Mesenchymal stem cell (in vitro differentiated cells and primary cell): ENCODE measurements around the gene RAB8B.

Source experiments
- DNase-seq: peaks from one replicate; pipeline ENCODE4 v3.0.0-alpha.2; 2013
- H2AFZ ChIP-seq: one replicate; pipeline ENCODE4 v1.6.1; 2013; ENCODE audit warnings: low read depth, mild to moderate bottlenecking, control low read depth, inconsistent platforms, low read length, moderate library complexity
- H2AK5ac ChIP-seq: 2 replicates; pipeline ENCODE4 v1.6.1; 2013; ENCODE audit warnings: low read length, moderate library complexity, mild to moderate bottlenecking, inconsistent platforms; ENCODE audit not compliant: severe bottlenecking
- H2BK120ac ChIP-seq: one replicate; pipeline ENCODE4 v1.6.1; 2013; ENCODE audit warnings: low read depth, mild to moderate bottlenecking, inconsistent platforms, low read length, moderate library complexity
- H2BK12ac ChIP-seq, 2 experiments: one replicate each; pipeline ENCODE4 v1.6.1; 2013; ENCODE audit warnings: inconsistent platforms in 2 of 2, low read length in 2 of 2, mild to moderate bottlenecking in 2 of 2, moderate library complexity in 2 of 2, control low read depth in 1 of 2
- H2BK15ac ChIP-seq: one replicate; pipeline ENCODE4 v1.6.1; 2013; ENCODE audit warnings: mild to moderate bottlenecking, low read depth, inconsistent platforms; ENCODE audit not compliant: poor library complexity, severe bottlenecking
- H2BK5ac ChIP-seq: 2 replicates; pipeline ENCODE4 v1.6.1; 2013; ENCODE audit warnings: low read depth, mild to moderate bottlenecking, low read length, control low read depth, inconsistent platforms; ENCODE audit not compliant: poor library complexity, severe bottlenecking
- H3K14ac ChIP-seq, 2 experiments: one replicate each; pipeline ENCODE4 v1.6.1; 2013; ENCODE audit warnings: inconsistent platforms in 2 of 2, low read length in 2 of 2, control low read depth in 1 of 2, mild to moderate bottlenecking in 1 of 2, moderate library complexity in 1 of 2
- H3K18ac ChIP-seq, 2 experiments: one replicate each; pipeline ENCODE4 v1.6.1; 2013; ENCODE audit warnings: inconsistent platforms in 2 of 2, low read length in 2 of 2, control low read depth in 1 of 2, low read depth in 1 of 2, mild to moderate bottlenecking in 1 of 2
- H3K23ac ChIP-seq, 2 experiments: one replicate each; pipeline ENCODE4 v1.6.1; 2013; ENCODE audit warnings: inconsistent platforms in 2 of 2, low read length in 2 of 2, mild to moderate bottlenecking in 2 of 2, moderate library complexity in 2 of 2, control low read depth in 1 of 2
- H3K27ac ChIP-seq: 2 replicates; pipeline ENCODE4 v1.5.1; 2013; ENCODE audit warnings: mild to moderate bottlenecking, moderate library complexity, low read length, control low read depth, inconsistent platforms; ENCODE audit not compliant: poor library complexity, severe bottlenecking
- H3K27me3 ChIP-seq, 2 experiments: 2 replicates each; pipeline versions ENCODE4 v1.6.1 to v1.7.0; 2013; ENCODE audit warnings: low read length in 2 of 2, mild to moderate bottlenecking in 2 of 2, moderate library complexity in 2 of 2, control low read depth in 1 of 2, inconsistent platforms in 1 of 2; ENCODE audit not compliant: control insufficient read depth in 1 of 2, insufficient read depth in 1 of 2
- H3K36me3 ChIP-seq, 2 experiments: 2 replicates each; pipeline versions ENCODE4 v1.6.1 to v1.7.0; 2013; ENCODE audit warnings: low read length in 2 of 2, control low read depth in 1 of 2, inconsistent platforms in 1 of 2, low read depth in 1 of 2, mild to moderate bottlenecking in 1 of 2; ENCODE audit not compliant: insufficient read depth in 2 of 2, control insufficient read depth in 1 of 2
- H3K4ac ChIP-seq, 2 experiments: one replicate each; pipeline ENCODE4 v1.6.1; 2013; ENCODE audit warnings: inconsistent platforms in 2 of 2, low read length in 2 of 2, mild to moderate bottlenecking in 2 of 2, moderate library complexity in 2 of 2, control low read depth in 1 of 2, low read depth in 1 of 2
- H3K4me1 ChIP-seq: 2 replicates; pipeline ENCODE4 v1.6.1; 2013; ENCODE audit warnings: low read depth, low read length, control low read depth; ENCODE audit not compliant: control insufficient read depth, insufficient read depth
- H3K4me2 ChIP-seq: 2 replicates; pipeline ENCODE4 v1.6.1; 2013; ENCODE audit warnings: low read length, mild to moderate bottlenecking, inconsistent platforms; ENCODE audit not compliant: poor library complexity, severe bottlenecking
- H3K4me3 ChIP-seq, 2 experiments: 2 replicates each; pipeline versions ENCODE4 v1.5.1 to v1.7.0; 2013; ENCODE audit warnings: low read length in 2 of 2, mild to moderate bottlenecking in 2 of 2, control low read depth in 1 of 2, low read depth in 1 of 2; ENCODE audit not compliant: insufficient read depth in 1 of 2
- H3K79me1 ChIP-seq: replicated peaks from 2 replicates; pipeline ENCODE4 v1.6.1; 2013; ENCODE audit warnings: mild to moderate bottlenecking, control low read depth, low read length, inconsistent platforms; ENCODE audit not compliant: poor library complexity, severe bottlenecking
- H3K9ac ChIP-seq: 2 replicates; pipeline ENCODE4 v1.7.0; 2013; ENCODE audit warnings: mild to moderate bottlenecking, low read length, moderate library complexity
- H3K9me3 ChIP-seq: 2 replicates; pipeline ENCODE4 v1.7.0; 2013; ENCODE audit warnings: mild to moderate bottlenecking, low read length; ENCODE audit not compliant: control insufficient read depth
- H4K8ac ChIP-seq: one replicate; pipeline ENCODE4 v1.6.1; 2013; ENCODE audit warnings: inconsistent platforms, mild to moderate bottlenecking, low read length, moderate library complexity
- H4K91ac ChIP-seq: one replicate; pipeline ENCODE4 v1.6.1; 2013; ENCODE audit warnings: mild to moderate bottlenecking, low read length, inconsistent platforms
- WGBS: methylation state at CpG from one replicate; pipeline ENCODE4 v1.1.7; 2013; ENCODE audit warnings: mixed read lengths; 5-methylcytosine and 5-hydroxymethylcytosine counted together

The RAB8B gene

GRCh38 chr15:63264688-63265293, 75.4 kb downstream of the RAB8B start:
- H3K9ac ChIP-seq: peak overlapping the region; percentile 36
- no peaks in the 10 kb centered on the region for H3K27me3 ChIP-seq
- H4K8ac ChIP-seq: no peak overlapping the region
- H3K18ac ChIP-seq: no peak overlapping the region
- peak overlapping the region; percentile 82 for H3K27ac ChIP-seq
- no peak overlapping the region for H3K4ac ChIP-seq
- H3K4me1 ChIP-seq: peaks cover 3% of the 10 kb centered on the region
- H2BK5ac ChIP-seq: no peak overlapping the region
- H3K9me3 ChIP-seq: no peaks in the 10 kb centered on the region
- H3K4me3 ChIP-seq: no peak overlapping the region
- no peak overlapping the region for H2BK120ac ChIP-seq
- no peak overlapping the region for H4K91ac ChIP-seq
- no peak overlapping the region for H2AFZ ChIP-seq
- no peak overlapping the region for H2AK5ac ChIP-seq
- no peak overlapping the region for H3K14ac ChIP-seq
- no peak overlapping the region for H2BK12ac ChIP-seq
- DNase-seq: peak; percentile 6
- H3K36me3 ChIP-seq: peaks cover 15 to 60% of the 10 kb centered on the region in 2 experiments
- H3K23ac ChIP-seq: no peak overlapping the region
- 94% methylated on average over 1 of the region's 1 CpG for WGBS
- H3K79me1 ChIP-seq: peaks cover 6% of the 10 kb centered on the region
- H3K4me2 ChIP-seq: no peak overlapping the region
- H2BK15ac ChIP-seq: no peak overlapping the region

- Histone ChIP-seq H3K4me2 (no peak overlapping the region), H2BK5ac (no peak overlapping the region), H2AK5ac (no peak overlapping the region), H3K4me3 (no peak overlapping the region), H3K9ac (no peak overlapping the region), H4K8ac (no peak overlapping the region), H2BK120ac (no peak overlapping the region), H3K14ac (no peak overlapping the region), H2AFZ (no peak overlapping the region), H4K91ac (no peak overlapping the region), H3K79me1 (peaks cover 5% of the 10 kb centered on the region), H3K4me1 (peaks cover 2% of the 10 kb centered on the region), H2BK12ac (no peak overlapping the region), H2BK15ac (no peak overlapping the region), H3K23ac (no peak overlapping the region), H3K18ac (no peak overlapping the region), H3K27me3 (no peaks in the 10 kb centered on the region), H3K27ac (no peak overlapping the region), H3K36me3 (peaks cover 0 to 9% of the 10 kb centered on the region in 2 experiments), H3K9me3 (no peaks in the 10 kb centered on the region), H3K4ac (no peak overlapping the region)
- DNase-seq: no peak
- 96% methylated on average over 3 of the region's 3 CpGs for WGBS
These were observed 85.0 kb downstream of the RAB8B start for GRCh38 chr15:63274427-63274826.

GRCh38 chr15:63276342-63277037, 87.1 kb downstream of the RAB8B start:
- Histone ChIP-seq H3K4ac (peak overlapping the region in 1 of 2 experiments; percentile 42), H3K23ac (no peak overlapping the region), H3K4me3 (peak overlapping the region in 1 of 2 experiments; percentile 84), H3K4me2 (peak overlapping the region; percentile 34), H2AK5ac (peak overlapping the region; percentile 51), H3K14ac (no peak overlapping the region), H2BK5ac (no peak overlapping the region), H3K27ac (peak overlapping the region; percentile 25), H3K18ac (peak overlapping the region in 1 of 2 experiments; percentile 94), H2AFZ (no peak overlapping the region), H3K36me3 (peaks cover 2 to 23% of the 10 kb centered on the region in 2 experiments), H2BK120ac (no peak overlapping the region), H3K79me1 (peaks cover 5% of the 10 kb centered on the region), H2BK12ac (no peak overlapping the region), H3K9me3 (no peaks in the 10 kb centered on the region), H2BK15ac (no peak overlapping the region), H3K9ac (peak overlapping the region; percentile 94), H4K8ac (no peak overlapping the region), H3K27me3 (no peaks in the 10 kb centered on the region), H3K4me1 (peaks cover 2% of the 10 kb centered on the region), H4K91ac (no peak overlapping the region)
- no peak for DNase-seq
- 14% methylated on average over 9 of the region's 11 CpGs for WGBS
